Measurements from ENCODE around the gene MGAT4B.

MGAT4B gene

DNA sequence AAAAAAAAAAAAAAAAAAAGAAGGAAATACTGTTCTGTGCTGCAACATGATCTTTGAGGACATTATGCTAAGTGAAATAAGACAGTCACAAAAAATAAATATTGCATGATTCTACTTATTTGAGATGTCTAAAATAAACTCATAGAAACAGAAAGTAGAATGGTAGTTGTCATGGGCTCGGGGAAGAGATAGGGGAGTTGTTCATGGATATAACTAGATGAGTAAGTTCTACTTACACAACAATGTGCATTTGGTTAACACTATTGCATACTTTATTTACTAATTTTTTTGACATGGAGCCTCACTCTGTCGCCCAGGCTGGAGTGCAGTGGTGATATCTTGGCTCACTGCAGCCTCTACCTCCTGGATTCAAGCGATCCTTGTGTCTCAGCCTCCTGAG is 58.9 kb downstream of the MGAT4B start:
- H3K4me3 Mint-ChIP-seq, result no peak overlapping the region
- no peak overlapping the region for H3K27ac Mint-ChIP-seq

More for the DNA sequence above, 58.9 kb downstream of the MGAT4B start:
- H3K9me3 Mint-ChIP-seq, result no peaks in the 10 kb centered on the region
- peaks cover 35% of the 10 kb centered on the region for H3K36me3 Mint-ChIP-seq (ENCODE audit: low read depth)
- no peaks in the 10 kb centered on the region for H3K27me3 Mint-ChIP-seq (ENCODE audit: low read depth)
- no peaks in the 10 kb centered on the region for H3K4me1 Mint-ChIP-seq
- TF ChIP-seq, protein P1, sequence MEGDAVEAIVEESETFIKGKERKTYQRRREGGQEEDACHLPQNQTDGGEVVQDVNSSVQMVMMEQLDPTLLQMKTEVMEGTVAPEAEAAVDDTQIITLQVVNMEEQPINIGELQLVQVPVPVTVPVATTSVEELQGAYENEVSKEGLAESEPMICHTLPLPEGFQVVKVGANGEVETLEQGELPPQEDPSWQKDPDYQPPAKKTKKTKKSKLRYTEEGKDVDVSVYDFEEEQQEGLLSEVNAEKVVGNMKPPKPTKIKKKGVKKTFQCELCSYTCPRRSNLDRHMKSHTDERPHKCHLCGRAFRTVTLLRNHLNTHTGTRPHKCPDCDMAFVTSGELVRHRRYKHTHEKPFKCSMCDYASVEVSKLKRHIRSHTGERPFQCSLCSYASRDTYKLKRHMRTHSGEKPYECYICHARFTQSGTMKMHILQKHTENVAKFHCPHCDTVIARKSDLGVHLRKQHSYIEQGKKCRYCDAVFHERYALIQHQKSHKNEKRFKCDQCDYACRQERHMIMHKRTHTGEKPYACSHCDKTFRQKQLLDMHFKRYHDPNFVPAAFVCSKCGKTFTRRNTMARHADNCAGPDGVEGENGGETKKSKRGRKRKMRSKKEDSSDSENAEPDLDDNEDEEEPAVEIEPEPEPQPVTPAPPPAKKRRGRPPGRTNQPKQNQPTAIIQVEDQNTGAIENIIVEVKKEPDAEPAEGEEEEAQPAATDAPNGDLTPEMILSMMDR (IDR thresholded peaks at IDR 0.05; ENCODE audit: unreplicated experiment in 3 of 3), result no peak
